Suprapubic skin (tissue), 3 donors: ENCODE data around the gene IER3.

Experiments used
- EP300 ChIP-seq: sonication (generic); formaldehyde crosslinking; IDR thresholded peaks from one replicate; pipeline ENCODE4 v1.6.1; 2017; ENCODE audit warnings: antibody characterized with exemption
- TF ChIP-seq, protein P1 (sequence below), 2 donors: fragments of 200-600 bp in 1 of 2; fragments of 450-650 bp in 1 of 2; sonication (generic) in 1 of 2; IDR thresholded peaks; one replicate each; pipeline ENCODE4 v1.5.1; 2016 to 2019; ENCODE audit warnings: antibody characterized with exemption in 2 of 2, mild to moderate bottlenecking in 1 of 2, moderate library complexity in 1 of 2

- no peak for TF ChIP-seq EP300
- TF ChIP-seq, protein P1, sequence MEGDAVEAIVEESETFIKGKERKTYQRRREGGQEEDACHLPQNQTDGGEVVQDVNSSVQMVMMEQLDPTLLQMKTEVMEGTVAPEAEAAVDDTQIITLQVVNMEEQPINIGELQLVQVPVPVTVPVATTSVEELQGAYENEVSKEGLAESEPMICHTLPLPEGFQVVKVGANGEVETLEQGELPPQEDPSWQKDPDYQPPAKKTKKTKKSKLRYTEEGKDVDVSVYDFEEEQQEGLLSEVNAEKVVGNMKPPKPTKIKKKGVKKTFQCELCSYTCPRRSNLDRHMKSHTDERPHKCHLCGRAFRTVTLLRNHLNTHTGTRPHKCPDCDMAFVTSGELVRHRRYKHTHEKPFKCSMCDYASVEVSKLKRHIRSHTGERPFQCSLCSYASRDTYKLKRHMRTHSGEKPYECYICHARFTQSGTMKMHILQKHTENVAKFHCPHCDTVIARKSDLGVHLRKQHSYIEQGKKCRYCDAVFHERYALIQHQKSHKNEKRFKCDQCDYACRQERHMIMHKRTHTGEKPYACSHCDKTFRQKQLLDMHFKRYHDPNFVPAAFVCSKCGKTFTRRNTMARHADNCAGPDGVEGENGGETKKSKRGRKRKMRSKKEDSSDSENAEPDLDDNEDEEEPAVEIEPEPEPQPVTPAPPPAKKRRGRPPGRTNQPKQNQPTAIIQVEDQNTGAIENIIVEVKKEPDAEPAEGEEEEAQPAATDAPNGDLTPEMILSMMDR (IDR thresholded peaks at IDR 0.05): no peak
These were observed 2.9 kb upstream of the IER3 start for GRCh38 chr6:30747300-30747687.
